NK-92 treated with Interleukin-12 subunit alpha and Interleukin-12 subunit beta, amount 100 ng/mL, for 24 hours (cell line): ENCODE results near the gene OR10G3.
"Not testable (repeated sequence)": the region's sequence is repeated elsewhere in the genome, so short reads cannot be mapped to it uniquely, and the experiment has no call there.

Experiments used
- DNase-seq: peaks from one replicate; lab custom pipeline; 2025; lab: John Stamatoyannopoulos, UW

Gene OR10G3, protein sequence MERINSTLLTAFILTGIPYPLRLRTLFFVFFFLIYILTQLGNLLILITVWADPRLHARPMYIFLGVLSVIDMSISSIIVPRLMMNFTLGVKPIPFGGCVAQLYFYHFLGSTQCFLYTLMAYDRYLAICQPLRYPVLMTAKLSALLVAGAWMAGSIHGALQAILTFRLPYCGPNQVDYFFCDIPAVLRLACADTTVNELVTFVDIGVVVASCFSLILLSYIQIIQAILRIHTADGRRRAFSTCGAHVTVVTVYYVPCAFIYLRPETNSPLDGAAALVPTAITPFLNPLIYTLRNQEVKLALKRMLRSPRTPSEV

DNA sequence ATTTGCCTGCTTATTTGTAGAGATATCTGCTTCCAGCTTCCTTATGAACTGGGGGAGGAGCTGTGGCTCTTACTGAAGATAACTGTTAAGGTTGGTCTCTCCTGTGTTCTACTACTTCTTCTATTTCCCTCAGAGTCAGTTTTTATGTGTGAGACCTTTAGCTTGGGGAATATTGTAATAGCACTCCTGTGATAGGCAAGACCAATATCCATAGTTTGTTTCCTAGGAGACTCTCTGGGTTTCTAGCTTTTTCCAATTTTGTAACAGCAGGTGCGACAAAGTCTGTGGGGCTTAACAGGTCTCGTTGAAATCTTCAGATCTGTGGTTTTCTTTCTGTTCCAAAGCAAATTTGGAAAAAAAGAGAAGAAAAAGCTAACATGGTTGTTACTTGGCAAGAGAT lies at the start of gene OR10G3:
OR10G3 (minus strand) TSS at position 101 of the 400 bp plus-strand sequence. CDS start 9,332 bp downstream, outside the sequence.
- no peak for DNase-seq

GRCh38 chr14:21626491-21627230 lies 46.8 kb upstream of the OR10G3 start:
- no peak for DNase-seq

- DNase-seq = no peak
These were observed 37.7 kb upstream of the OR10G3 start for GRCh38 chr14:21617614-21618013.

DNA sequence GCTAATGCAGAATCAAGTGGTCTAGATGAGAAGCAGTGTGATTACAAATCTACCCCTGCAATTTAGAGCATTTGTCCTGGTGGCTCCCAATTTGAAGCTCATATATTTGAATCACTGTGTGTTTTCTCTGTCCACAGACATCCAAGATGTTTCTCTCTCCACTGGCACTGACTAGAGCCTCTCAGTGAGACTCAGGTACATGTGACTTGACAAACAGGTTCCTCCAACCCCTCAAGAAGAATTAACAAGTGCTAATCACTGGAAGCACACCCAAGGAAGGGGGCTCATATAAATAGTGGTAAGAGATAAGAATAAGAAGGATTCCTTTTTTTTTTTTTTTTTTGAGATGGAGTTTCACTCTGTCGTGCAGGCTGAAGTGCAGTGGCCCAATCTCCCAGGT lies 34.4 kb upstream of the OR10G3 start:
- DNase-seq = no peak

DNA sequence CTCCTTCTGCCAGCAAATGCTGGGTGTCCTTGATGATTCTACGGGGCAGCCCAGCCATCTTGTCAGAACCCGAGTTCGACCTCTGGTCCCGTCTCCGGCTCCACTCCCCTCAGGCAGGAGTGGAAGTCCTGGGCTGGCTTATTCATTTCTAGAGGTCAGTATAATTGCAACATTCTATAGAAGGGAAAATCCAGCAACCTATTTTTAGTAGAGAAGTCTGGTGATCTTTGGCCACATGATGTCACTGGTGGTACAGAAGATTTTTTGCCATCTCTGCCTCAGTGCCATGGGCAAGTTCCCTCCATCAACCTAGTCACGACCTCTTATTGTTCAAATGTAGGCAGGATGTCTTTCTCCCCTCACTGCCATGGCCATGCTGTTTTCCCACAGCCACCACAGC lies 32.4 kb upstream of the OR10G3 start:
- no peak for DNase-seq

DNA sequence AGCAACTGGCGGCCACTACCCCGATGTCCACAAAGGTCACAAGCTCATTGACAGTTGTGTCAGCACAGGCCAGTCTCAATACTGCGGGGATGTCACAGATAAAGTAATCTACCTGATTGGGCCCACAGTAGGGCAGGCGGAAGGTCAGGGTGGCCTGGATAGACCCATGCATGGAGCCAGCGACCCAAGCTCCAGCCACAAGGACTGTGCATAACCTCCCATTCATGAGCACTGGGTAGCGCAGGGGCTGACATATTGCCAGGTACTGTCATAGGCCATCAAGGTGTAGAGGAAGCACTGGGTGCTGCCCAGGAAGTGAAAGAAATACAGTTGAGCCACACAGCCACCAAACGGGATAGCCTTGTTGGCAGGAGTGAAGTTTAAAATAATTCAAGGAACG lies 22.3 kb upstream of the OR10G3 start:
- not testable (repeated sequence) for DNase-seq

DNA sequence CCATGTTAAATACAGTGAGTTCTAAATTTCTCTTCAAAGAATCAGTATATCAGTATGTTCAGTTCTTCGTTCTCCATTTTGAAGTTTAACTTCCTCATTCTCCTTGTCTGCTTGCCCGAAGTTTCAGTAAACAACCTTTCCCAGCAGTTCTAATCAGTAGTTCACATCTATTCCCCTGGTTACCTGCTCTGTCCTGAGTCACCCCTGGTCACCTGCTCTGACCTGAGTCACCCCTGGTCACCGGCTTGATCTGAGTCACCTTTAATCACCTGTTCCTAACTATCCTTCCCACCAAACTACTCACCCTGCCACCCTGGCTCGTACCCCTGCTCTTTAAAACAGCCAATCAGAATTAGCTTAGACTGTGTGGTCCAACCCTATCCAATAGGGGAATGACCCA lies 9.4 kb upstream of the OR10G3 start:
- no peak for DNase-seq

GRCh38 chr14:21575661-21576060 lies 4.2 kb downstream of the OR10G3 start:
- DNase-seq = no peak

GRCh38 chr14:21572604-21573003 lies 7.3 kb downstream of the OR10G3 start:
- DNase-seq = no peak

DNA sequence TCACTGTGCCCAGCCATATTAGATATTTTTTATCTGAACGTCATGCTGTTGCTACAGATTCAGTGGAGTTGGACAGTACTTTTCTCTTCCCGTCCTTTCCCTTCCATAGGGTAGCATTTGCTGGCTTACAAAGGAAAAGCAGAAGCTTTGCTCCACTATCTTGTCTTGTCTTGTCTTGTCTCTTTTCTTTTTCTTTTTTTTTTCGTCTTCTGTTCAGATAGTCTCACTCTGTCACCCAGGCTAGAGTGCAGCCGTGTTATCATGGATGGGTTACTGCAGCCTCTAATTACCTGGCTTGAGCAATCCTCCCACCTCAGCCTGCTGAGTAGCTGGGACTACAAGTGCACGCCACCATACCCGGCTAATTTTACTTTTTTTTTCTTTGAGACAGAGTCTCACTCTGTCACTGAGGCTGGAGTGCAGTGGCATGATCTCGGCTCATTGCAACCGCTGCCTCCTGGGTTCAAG lies 21.1 kb downstream of the OR10G3 start:
- no peak for DNase-seq

DNA sequence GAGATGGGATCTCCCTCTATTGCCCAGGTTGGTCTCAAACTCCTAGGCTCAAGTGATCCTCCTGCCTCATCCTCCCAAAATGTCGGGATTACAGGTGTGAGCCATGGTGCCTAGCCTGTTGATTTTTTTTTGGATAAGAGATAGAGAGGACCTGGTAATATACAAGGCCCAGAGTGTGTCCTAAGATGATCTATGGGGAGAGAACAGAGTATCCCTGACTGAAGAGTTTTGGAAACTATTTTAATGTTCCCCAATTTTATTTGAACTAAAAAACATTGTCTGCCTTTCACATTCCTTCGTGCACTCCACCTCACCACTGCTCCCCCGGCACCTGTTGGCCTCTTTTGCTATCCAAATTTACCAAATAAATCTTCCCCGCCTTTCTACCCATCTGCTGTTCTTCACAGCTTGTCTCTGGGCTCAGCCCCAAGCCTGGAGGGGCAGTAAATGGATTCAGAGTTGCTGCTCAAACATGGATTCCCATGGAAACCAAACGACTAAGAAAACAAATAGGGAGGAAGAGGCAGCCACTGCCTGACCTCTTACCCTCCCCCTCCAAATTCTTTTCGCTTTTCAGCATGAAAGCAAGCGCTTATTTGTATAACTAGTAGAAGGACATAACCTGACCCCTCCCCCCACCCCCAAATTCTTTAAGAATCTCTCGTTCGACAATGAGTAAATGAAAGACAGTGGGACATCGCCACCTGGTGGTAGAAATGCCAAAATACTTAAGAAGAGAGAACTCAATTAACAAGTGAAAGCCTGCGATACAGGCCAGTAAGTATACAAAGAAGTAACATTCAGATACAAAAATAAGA lies 22.6 kb downstream of the OR10G3 start:
- DNase-seq = peak; percentile 31

DNA sequence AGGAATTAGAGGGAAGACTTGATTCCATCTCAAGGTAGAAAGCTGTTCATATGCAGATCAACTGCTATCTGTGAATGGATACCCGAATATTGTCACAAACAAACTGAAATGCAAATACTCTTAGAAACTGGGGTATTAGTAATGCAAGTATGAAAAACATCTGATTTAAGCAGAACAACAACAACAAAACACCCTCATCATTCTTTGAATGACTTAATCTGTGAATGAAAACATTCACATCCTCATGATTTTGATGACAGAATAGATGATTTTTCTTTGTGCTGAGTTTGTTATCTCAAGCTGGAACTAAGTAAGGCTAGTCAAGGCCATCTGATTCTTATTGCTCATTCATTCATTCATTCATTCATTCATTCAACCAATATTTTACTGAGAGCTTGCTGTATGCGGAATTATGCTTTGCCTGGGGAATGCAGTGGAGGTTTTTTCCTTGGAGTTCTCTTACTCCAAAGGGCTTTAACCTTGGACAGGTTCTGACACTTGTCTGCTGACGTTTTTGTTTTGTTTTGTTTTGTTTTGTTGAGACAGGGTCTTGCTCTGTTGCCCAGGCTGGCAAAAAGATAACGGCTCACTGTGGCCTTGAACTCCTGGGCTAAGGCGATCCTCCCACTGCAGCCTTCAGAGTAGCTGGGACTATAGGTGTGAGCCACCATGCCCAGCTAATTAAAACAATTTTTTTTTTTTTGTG lies 23.3 kb downstream of the OR10G3 start:
- DNase-seq = no peak

- no peak for DNase-seq
These were observed 26.6 kb downstream of the OR10G3 start for GRCh38 chr14:21553266-21553665.

DNA sequence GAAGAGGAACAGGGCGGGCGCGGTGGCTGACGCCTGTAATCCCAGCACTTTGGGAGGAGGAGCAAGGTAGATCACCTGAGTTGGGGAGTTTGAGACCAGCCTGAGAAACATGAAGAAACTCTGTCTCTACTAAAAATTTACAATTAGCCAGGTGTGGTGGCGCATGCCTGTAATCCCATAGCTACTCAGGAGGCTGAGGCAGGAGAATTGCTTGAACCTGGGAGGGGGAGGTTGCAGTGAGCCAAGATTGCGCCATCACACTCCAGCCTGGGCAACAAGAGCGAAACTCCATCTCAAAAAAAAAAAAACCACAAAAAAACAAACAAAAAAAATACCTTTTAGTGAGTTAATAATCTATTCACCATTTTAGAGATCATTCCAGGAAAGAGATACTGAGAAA lies 35.3 kb downstream of the OR10G3 start:
- not testable (repeated sequence) for DNase-seq

- no peak for DNase-seq
These were observed 35.9 kb downstream of the OR10G3 start for GRCh38 chr14:21543963-21544362.

DNA sequence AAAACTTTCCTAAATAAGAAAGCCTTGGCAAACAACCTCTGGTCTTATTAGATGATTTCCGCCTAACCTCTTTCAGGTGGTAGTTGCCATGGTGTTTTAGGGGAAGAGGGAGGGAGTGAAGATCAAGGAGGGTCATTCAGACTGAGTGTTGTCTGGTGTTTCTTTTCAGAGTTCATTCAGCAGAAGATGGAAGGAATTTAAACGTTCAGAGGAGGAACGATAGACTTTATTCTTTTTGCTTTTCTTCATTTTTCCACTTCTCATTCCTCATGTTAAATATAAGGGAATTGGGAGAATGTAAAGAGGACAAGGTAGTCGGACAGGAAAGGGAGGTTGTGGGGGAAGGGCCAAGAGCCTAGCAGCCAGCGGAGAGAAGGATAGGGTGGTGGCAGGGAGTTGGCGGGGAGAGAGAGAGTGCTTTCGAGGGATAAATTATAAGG lies 36.3 kb downstream of the OR10G3 start:
- DNase-seq = no peak

- no peak for DNase-seq
These were observed 38.3 kb downstream of the OR10G3 start for GRCh38 chr14:21541413-21542074.

GRCh38 chr14:21539189-21539940 lies 40.5 kb downstream of the OR10G3 start:
- DNase-seq = no peak

GRCh38 chr14:21537090-21537424 lies 42.8 kb downstream of the OR10G3 start:
- no peak for DNase-seq

DNA sequence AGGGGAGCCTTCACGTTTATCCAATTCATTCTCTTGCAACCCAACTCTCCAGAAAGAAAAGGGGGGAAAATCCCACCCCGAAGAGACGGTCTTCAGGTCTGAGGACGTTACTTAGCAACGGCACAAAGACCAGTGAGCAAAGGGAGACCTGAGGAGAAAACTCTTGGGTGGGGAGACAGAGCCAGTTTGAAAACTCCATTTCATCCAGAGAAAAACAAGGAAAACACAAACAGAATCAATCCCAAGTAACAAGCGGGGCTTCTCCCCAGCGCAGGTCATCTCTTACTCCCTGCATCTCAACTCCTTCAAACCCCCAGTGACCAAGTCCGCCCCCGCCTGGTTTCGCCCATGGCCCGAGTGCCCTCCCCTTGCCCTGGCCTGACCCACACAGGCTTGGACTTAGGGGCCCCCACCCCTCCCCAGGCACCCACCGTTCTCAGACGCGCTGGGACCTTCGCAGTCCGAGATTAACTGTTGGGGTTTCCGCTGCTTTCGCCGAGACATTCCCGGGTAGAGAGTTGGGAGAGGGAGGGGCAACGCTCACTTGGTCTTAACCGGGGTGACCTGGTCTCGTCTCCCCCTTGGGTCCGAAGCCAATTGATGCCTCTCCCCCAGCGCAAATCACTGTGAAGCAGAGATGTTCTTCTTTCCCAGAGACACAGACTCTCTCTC lies 43.3 kb downstream of the OR10G3 start:
- DNase-seq = no peak
